HG03521 (cell line): ENCODE results near the gene ZC3H12C.
A peak's percentile ranks its signal among the peaks of the same experiment; 100 is the strongest.
"Not testable (repeated sequence)": the region's sequence is repeated elsewhere in the genome, so short reads cannot be mapped to it uniquely, and the experiment has no call there.

ENCODE experiments used
- ATAC-seq: cut with Tn5 transposase; IDR thresholded peaks from one replicate; pipeline ENCODE4 v1.9.1; 2021; ENCODE audit warnings: mild to moderate bottlenecking, moderate library complexity; ENCODE audit not compliant: unreplicated experiment

The ZC3H12C gene

DNA sequence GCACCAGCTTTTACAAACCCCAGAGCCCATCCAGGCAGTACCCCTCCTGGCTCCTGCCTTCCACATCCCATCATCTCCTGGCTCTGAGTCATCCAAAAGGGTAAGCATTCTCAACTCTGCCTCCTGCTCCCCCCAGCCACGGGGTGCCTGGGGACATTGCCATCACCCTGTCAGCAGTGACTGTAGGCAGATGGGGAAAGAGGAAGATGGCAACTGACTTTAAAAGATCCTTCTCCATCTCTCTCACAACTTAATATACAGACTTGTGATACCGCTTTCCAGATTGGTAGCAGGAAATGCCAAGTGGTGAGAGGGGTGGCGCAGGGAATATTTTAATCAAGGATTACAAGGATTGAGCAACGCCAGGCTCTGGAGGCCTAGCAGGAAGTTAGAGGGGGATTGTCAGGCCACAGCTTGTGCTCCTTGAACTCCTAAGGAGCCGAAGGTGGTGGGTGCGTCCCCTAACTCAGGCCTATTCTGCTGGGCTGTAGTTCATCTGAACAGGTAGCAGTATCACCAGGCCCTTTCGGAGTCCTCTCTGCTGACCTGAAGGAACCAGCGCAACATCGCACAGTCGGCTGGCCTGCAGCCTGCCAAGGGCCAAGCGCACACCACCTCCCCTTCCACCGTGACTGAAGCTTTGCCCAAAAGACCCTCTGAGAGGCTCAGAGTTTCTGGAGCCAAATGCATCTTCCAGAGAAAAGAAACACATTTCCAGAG, 83.3 kb downstream of the ZC3H12C start:
- ATAC-seq, result no peak

DNA sequence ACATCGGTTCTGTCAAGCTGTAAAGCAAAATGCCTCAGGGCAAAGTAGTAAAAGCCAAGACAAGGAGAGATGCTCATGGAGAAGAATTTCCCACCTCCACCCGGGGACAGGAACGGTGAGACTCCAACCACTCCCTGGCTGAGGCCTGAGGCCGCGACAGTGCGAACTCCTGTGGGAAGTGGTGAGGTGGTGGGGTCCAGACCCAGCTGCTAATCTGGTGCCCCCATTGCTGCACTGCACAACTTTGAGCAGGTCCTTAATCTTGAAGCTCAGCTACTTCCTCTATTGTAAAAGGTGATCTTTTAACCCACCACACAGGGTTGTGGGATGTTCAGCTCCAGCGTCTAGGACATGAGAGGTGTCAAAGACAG, 83.9 kb downstream of the ZC3H12C start:
- ATAC-seq, result no peak

DNA sequence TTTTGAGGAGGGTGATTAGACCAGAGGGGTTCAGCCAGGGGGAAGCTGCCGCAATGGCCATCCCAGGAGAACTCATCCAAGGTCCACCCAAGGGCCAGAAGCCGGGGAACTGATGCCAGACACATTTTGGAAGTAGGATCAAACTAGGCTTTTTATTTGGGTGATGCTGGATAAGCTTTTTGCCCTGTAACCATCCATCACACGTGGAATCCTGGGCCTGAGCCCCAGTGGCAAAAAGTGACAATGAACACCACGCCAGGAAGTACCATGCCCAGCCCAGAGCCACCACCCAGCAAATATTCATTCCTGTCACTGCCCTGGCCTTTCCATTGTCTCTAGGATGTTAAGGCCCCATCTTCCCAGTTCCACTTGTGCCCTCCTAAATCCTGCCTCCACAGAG, 85.9 kb downstream of the ZC3H12C start:
- no peak for ATAC-seq

DNA sequence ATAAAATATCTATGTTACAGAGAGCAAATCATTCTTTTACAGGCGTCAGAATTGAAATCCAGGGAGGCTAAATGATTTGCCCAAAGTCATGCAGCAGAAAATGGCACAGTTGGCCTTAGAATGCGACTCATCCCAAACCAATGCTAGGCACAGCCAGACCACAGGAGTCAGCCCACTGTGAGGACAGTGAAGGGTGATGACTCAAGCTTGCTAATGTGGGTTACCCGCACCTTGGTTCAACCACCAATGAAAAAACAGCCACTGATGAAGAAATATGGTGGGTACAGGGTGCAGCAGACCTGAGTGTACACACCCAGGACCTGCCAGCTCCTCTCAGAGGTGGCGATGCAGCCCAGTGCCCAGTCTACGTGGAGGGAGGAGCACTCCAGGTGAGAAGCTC, 89.7 kb downstream of the ZC3H12C start:
- ATAC-seq, result no peak

DNA sequence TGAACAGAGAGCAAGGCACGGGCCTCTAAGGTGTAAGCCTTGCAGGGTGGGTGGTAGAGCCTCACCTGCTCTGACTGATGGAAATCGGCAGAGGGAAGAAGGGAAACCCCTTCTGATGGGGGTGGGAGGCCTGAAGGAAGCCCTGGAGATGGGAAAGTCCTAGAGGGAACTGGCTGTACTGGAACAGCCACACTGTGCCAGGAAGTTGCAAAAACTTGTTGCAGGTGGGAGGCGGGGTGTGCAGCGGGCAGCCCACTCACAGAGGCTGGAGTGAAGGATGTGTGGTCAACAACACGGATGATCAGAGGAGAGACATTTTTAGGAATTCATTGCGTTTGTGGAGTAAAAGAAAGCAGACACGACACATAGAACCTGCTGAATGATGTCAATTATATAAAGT, 91.3 kb downstream of the ZC3H12C start:
- no peak for ATAC-seq

DNA sequence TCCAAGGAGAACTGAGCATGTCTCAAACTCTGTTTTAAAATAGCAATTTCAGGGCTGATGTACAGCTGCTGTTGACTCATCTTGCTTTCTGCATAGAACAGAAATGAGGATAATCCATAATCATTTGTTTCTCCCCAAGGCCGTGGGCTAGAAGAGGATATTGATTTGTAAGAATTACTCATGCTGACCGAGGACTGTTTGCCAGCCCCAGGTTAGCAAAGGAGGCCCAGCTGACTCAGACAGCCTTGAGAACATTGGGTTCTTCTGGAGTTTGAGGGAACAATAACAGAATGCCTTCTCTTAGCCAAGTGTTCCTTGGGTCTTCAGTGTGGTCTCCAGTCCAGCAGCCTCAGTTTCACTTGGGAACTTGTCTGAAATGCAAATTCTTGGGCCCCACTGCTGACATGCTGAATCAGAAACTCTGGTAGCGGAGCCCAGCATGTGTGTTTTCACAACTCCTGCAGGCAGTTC, 92.0 kb downstream of the ZC3H12C start:
- ATAC-seq, result no peak

DNA sequence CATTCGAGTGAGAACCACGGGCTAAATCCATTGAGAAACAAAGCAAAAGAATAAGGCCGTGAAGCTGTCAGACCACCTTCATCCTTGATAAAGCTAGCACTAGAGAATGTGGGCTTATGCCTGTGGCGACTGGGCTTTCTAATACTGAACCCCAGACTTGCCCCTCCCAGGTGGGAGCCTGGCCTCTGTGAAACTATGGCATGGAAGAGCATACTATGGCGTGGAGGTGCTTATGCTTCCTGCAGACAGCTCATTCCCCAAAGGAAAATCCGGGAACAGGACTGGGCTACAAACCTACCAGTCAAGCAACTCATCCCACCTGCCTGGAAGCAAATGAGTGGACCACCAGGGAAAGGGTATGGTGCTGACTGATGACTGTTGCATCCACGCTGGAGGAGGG, 92.4 kb downstream of the ZC3H12C start:
- no peak for ATAC-seq

DNA sequence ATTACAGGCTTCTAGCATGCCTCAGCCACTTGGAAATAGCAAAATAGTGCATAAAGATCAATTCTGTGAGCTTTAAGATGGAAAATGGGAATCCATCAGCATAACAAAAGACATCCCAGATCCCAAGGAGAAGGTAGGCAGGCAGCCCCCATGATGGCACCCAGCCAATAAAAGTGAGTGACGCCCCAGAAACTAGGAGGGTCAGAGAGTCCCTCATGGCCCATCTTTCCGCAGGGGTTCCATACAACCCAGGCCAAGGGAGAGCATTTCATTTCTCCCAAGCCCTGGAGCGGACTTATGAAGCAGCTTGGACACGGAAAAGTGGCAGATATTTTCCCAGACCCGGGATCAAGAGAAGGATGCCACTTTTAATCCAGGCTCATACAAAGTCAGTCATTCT, 93.3 kb downstream of the ZC3H12C start:
- ATAC-seq, result no peak

DNA sequence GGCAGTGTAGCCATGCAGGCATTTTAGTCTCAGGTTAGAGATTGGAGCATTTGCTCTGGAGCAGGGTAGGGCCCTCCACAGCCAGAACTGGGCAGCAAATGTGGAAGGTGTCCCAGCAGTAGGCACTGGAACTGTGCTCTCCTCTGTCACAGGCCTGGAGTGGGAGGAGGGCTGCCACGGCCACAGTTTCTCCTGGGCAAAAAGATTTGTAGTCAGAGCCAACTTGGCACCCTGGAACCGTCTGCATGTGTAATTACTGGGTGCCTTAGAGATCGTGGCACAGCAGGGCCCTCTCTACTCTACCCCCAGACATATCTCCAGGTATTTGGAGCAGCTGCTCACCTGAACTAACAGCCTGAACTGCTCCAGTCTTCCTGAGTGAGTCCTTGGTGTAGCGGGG, 93.7 kb downstream of the ZC3H12C start:
- no peak for ATAC-seq

DNA sequence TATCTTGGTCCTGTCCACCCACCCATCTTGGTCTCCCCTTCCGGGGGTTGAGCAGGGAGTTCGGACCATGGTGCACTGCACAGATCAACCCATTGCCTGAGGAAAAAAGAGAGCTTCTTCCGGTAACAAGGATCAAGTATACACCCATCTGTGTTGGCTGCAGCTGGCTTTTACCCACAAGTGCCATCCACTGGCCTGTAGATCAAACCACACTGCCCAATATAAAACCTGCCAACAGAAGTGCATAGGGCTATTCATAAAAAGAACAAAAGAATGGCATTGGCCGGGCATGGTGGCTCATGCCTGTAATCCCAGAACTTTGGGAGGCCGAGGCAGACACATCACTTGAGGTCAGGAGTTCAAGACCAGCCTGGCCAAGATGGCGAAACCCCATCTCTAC, 94.5 kb downstream of the ZC3H12C start:
- no peak for ATAC-seq

DNA sequence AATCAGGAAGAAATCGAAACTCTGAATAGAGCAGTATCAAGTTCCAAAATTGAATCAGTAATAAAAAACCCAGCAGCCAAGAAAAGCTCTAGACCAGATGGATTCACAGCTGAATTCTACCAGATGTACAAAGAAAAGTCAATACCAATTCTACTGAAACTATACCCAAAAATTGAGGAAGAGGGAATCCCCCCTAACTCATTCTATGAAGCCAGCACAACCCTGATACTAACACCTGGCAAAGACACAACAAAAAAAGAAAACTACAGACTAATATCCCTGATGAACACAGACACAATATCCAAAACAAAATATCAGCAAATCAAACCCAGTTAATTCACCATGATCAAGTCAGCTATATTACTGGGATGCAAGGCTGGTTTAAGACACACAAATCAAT, 97.7 kb downstream of the ZC3H12C start:
- ATAC-seq, result no peak

DNA sequence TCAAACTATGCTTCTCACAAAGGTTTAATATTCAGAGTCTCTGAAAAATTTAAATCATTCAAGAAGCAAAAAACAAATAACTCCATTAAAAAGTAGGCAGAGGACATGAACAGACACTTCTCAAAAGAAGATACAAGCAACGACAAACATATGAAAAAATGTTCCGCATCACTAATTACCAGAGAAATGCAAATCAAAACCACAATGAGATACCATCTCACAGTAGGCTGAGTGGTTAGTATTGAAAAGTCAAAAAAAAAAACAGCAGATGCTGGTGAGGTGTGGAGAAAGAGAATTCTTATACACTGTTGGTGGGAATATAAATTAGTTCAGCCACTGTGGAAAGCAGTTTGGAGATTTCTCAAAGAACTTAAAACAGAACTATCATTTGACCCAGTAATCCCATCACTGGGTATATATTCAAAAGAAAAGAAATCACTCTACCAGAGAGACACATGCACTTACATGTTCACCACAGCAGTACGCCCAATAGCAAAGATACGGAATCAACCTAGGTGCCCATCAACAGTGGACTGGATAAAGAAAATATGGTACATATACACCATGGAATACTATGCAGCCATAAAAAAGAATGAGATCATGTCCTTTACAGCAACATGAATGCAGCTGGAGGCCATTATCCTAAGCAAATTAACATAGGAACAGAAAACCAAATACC, 99.6 kb downstream of the ZC3H12C start:
- peak; percentile 69 for ATAC-seq

DNA sequence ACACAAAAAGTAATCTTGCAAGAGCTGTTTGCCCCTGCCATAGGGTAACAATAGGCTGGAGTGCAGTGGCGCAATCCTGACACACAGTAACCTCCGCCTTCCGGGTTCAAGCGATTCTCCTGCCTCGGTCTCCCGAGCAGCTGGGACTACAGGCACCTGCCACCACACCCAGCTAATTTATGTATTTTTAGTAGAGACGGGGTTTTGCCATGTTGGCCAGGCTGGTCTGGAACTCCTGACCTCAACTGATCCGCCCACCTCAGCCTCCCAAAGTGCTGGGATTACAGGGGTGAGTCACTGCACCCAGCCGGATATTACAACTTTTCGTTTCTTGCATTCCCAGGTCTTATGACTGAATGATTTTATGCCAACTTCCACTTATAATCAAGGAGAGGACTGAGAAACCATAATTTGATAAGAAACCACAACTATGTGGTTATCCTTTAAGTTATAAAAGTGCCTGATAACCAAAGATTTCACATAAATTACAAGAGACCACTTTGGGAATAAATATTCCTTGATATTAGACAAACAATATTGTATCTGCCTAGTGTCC, 101.1 kb downstream of the ZC3H12C start:
- ATAC-seq, result not testable (repeated sequence)

DNA sequence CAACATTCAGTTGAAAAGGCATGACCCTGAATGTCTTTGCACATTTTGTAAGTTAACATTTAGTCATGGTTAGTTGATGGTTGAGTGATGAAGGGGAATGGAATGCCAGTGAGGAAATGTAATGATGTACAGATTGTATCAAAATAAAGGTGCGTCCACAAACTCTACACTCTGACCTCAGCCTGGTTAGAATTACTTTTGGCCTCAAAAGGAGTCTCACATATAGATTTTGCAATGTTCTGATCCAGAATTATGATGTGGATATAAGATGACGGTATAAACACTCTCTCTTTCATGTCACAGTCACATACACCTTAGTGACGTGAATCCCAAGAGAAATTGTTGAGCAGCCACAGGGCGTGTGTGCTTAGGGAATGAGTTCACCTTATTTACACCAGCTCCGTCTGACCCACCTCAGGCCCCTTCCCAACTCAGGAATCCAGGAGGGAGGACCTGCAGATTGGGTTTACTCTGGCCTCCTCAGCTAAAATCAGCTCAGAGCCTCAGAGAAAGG, 103.1 kb downstream of the ZC3H12C start:
- ATAC-seq, result no peak

DNA sequence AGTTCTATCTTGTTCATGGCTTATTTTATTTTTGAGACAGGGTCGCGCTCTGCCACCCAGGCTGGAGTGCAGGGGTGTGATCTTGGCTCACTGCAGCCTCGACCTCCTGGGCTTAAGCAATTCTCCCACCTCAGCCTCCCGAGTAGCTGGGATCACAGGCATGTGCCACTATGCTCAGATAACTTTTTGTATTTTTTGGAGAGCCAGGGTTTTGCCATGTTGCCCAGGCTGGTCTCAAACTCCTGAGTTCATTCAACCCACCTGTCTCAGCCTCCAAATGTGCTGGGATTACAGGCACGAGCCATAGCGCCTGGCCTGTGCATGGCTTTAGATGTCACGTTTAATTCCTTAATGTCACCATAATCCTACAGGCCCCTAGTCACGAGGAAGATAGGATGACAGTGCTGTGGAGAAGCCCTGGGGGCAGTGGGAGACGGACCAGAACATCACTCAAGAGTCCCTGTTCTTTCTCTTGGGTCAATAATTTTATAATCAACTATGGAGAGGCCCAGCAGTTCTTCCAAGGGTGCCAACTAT, 103.8 kb downstream of the ZC3H12C start:
- no peak for ATAC-seq

DNA sequence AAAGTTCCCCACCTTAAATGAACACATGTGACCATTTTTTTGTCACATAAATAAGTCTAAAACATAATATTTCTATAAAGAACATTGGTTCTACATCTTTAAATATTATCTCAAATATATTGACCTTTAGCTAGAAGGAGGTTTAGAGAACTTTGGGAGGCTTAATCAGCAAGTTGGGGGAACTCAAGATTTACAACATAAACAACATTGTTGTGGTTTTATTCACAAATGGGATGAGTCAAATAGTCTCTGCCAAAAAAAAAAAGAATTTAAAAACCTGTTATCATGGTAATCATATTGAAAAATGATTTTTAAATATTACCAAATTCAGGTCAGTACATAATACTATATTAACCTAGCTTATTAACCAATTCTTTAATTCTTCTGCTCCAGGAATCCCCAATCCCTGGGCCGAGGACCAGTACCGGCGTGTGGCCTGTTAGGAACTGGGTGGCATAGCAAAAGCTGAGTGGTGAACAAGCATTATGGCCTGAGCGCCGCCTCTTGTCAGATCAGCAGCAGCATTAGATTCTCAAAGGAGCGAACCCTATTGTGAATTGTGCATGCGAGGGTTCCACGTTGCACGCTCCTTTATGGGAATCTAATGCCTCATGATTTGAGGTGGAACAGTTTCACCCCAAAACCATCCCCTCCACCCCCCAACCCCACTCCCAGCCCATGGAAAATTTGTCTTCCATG, 105.0 kb downstream of the ZC3H12C start:
- ATAC-seq, result no peak

DNA sequence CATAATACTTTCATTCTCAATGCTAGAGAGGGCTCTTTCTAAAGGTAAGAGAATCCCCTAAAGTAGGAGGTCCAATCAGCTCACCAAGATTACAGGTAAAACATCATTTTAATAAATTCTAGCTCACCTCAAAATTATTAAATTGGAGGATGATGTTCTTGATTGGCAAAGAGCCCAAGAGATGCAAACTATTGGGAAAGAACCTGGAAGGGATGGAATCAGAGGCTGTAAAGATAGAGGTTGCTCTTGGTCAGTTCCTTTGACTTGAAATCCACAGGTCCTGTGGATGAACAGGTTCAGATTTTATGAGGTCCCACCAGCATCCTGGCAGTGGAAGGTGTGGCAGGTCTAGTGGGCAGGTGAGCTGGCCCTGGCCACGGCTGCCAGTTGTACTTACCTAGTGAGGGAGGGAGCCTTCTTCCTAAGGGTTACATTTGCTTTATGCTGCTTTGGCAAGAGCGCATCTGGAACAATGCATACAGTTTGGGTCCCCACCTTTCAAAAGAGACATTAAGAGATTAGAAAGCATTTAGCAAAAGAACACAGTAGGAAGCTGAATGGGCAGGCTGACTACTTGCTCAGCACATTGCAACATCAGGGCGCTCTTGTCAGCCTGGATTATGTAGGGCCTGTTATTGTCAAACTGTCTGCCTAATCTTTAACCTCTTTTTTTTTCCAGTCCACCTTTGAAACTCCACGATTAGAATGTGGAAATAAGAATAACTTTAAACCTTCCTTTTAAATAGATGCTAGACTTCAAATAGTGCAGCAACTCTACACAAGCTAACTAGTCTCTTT, 106.2 kb downstream of the ZC3H12C start:
- no peak for ATAC-seq

DNA sequence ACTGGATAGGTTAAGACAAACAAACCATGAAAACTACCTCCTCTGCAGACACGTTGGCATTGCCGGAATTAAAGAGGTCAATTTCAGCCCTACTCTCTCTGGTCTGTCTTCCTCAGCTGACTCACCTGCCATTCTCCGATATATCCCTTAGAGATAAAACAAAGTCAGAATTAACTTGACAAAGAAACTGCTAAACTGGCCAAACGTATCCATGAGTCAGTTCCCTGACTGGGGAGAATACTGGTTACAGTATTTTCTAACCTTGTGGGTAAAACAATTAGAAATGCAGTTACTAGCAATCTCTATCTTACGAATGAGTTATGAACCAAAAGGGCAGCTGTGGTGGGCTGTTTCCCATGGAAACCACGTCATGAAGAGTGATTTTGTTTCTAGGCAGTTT, 107.0 kb downstream of the ZC3H12C start:
- no peak for ATAC-seq

DNA sequence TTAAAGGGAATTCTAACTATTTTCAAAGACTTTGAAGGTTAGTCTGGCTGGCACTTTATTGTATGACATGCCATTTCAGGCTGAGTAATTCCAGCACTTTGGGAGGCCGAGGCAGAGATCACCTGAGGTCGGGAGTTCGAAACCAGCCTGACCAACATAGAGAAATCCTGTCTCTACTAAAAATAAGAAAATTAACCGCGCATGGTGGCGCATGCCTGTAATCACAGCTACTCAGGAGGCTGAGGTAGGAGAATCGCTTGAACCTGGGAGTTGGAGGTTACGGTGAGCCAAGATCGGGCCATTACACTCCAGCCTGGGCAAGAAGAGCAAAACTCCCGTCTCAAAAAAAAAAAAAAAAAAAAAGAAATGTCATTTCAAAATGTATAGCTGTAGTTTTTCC, 107.6 kb downstream of the ZC3H12C start:
- ATAC-seq, result no peak

DNA sequence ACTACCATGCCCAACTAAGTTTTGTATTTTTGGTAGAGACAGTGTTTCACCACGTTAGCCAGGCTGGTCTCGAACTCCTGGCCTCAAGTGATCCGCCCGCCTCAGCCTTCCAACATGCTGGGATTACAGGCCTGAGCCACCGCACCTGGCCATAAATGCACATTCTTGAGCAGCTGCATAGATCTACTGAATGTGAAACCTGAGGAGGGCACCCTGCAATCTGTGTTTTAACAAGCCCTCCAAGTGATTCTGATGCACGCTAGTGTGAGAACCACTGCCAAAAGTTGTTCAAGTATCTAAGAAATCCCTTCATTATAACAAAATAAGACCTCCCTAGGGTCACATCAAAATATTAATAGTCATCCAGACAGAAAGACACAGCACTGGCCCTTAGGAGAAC, 113.9 kb downstream of the ZC3H12C start:
- ATAC-seq, result no peak
